Right atrium auricular region (tissue), 2 donors: ENCODE measurements around the gene SLK. TPM values are rescaled to one million over a fixed set of nuclear protein-coding genes. Genes with fewer than 3 reads are reported as not detected.

Experiments used
- DNase-seq: peaks from one replicate; pipeline ENCODE4 v3.0.0-alpha.2; 2019; ENCODE audit warnings: low spot score
- H3K27ac ChIP-seq, 2 donors: fragments of 200-600 bp; sonication (generic); 1 replicate in 1 of 2; 2 replicates in 1 of 2; pipeline ENCODE4 v1.5.1; 2016 to 2019
- H3K27me3 ChIP-seq, 2 donors: fragments of 200-600 bp; sonication (generic); one replicate each; pipeline versions ENCODE4 v1.5.1 to v1.6.0; 2017 to 2019
- H3K36me3 ChIP-seq: fragments of 200-600 bp; sonication (generic); one replicate; pipeline ENCODE4 v1.5.1; 2016
- H3K4me1 ChIP-seq, 2 donors: fragments of 200-600 bp; sonication (generic); one replicate each; pipeline versions ENCODE4 v1.5.1 to v1.6.0; 2017 to 2019
- H3K4me3 ChIP-seq, 2 donors: fragments of 200-600 bp; sonication (generic); 1 replicate in 1 of 2; 2 replicates in 1 of 2; pipeline ENCODE4 v1.5.1; 2017 to 2019; ENCODE audit warnings: mild to moderate bottlenecking in 1 of 2, moderate library complexity in 1 of 2
- H3K9me3 ChIP-seq, 2 donors: fragments of 200-600 bp; sonication (generic); one replicate each; pipeline ENCODE4 v1.5.1; 2019
- total RNA-seq, 2 donors: library from RNA; depleted of rRNA; stranded (reverse); fragments of >200 nt; gene quantifications; one replicate each; pipeline ENCODE4 v1.1.0, GENCODE V29; 2016
- TF ChIP-seq, protein P1 (sequence below), 2 donors: fragments of 200-600 bp; sonication (generic); IDR thresholded peaks; one replicate each; pipeline ENCODE4 v1.5.1; 2019; ENCODE audit warnings: antibody characterized with exemption in 2 of 2

SLK gene
- total RNA-seq, 2 donors from 2014 or later, result 42.4 to 57.3 TPM

DNA sequence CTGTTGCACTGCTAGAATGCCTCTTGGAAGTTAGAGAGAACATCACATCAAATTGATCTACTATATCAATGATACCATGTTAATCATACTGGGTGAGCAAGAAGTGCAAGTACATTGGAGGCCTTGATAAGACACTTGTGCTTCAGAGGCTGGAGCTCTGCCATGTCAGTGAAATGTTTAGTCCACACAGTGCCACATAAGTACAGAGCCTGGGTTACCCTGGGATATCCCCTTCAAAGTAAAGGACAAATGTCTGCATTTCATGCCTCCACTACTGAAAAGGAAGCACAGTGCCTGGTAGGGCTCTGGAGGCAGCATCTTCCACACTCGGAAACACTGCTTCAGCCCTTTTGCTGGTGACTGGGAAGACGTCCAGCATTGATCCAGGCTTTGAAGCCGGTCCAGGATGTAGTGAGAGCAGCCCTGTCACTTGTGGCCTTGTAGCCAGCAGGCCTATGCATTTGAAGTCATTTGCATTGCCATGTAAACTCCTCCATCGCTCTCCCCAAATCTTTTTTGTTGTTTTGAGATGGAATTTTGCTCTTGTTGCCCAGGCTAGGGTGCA lies 33.3 kb upstream of the SLK start:
- DNase-seq, result no peak
- Histone ChIP-seq H3K27me3 (no peaks in the 10 kb centered on the region), H3K4me1 (no peaks in the 10 kb centered on the region), H3K4me3 (no peak overlapping the region), H3K36me3 (no peaks in the 10 kb centered on the region), H3K27ac (no peak overlapping the region), H3K9me3 (no peaks in the 10 kb centered on the region)
- TF ChIP-seq, protein P1, sequence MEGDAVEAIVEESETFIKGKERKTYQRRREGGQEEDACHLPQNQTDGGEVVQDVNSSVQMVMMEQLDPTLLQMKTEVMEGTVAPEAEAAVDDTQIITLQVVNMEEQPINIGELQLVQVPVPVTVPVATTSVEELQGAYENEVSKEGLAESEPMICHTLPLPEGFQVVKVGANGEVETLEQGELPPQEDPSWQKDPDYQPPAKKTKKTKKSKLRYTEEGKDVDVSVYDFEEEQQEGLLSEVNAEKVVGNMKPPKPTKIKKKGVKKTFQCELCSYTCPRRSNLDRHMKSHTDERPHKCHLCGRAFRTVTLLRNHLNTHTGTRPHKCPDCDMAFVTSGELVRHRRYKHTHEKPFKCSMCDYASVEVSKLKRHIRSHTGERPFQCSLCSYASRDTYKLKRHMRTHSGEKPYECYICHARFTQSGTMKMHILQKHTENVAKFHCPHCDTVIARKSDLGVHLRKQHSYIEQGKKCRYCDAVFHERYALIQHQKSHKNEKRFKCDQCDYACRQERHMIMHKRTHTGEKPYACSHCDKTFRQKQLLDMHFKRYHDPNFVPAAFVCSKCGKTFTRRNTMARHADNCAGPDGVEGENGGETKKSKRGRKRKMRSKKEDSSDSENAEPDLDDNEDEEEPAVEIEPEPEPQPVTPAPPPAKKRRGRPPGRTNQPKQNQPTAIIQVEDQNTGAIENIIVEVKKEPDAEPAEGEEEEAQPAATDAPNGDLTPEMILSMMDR (IDR thresholded peaks at IDR 0.05), result no peak

GRCh38 chr10:103934308-103934707 lies 32.6 kb upstream of the SLK start:
- Histone ChIP-seq H3K9me3 (no peaks in the 10 kb centered on the region), H3K4me1 (no peaks in the 10 kb centered on the region), H3K4me3 (no peak overlapping the region), H3K27me3 (no peaks in the 10 kb centered on the region), H3K27ac (no peak overlapping the region), H3K36me3 (no peaks in the 10 kb centered on the region)
- DNase-seq, result no peak
- TF ChIP-seq, protein P1 (IDR thresholded peaks at IDR 0.05), result no peak

DNA sequence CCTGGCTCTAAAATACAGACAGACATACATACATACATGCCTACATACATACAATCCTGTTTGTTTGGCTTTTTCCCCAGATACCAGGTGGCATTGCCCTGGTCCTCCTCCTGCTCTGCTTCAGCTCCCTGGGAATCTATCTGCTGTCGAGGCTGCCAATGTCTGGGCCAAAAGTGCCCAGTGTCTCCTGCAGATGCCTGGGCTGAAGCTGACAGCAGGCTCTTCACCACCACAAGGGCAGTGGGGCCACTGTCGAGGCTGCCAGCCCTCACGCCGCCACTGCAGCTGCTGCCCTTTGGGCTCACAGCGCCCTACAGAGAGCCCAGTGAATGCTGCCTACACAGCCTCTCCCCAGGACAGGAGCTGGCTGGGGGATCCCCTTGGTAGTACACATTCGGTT lies 30.9 kb upstream of the SLK start:
- no peaks in the 10 kb centered on the region for H3K27me3 ChIP-seq
- H3K36me3 ChIP-seq, result no peaks in the 10 kb centered on the region
- no peaks in the 10 kb centered on the region for H3K4me1 ChIP-seq
- H3K4me3 ChIP-seq, result no peak overlapping the region
- no peak for DNase-seq
- TF ChIP-seq, protein P1 (IDR thresholded peaks at IDR 0.05), result no peak
- H3K9me3 ChIP-seq, result no peaks in the 10 kb centered on the region
- no peak overlapping the region for H3K27ac ChIP-seq

DNA sequence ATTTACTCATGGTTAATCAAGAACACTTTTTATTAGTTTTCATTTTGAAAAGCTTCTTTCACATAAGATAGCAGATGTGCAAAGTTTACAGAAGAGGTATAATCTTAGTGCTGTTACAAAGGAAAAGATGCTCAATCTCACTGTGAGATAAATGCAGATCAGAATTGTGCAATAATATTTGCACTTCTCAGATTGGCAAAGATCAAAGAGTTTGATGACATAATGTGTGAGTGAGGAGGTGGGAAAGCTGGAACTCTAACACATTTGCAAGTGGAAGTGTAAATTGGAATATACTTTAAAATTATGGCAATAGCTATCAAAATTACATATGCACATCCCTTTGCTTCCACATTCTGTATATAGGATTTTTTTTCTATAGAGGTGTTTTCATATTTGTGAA lies 27.4 kb upstream of the SLK start:
- Histone ChIP-seq H3K36me3 (no peaks in the 10 kb centered on the region), H3K27me3 (no peaks in the 10 kb centered on the region), H3K4me1 (no peaks in the 10 kb centered on the region), H3K4me3 (no peak overlapping the region), H3K27ac (no peak overlapping the region), H3K9me3 (no peaks in the 10 kb centered on the region)
- DNase-seq, result no peak
- TF ChIP-seq, protein P1 (IDR thresholded peaks at IDR 0.05), result no peak

DNA sequence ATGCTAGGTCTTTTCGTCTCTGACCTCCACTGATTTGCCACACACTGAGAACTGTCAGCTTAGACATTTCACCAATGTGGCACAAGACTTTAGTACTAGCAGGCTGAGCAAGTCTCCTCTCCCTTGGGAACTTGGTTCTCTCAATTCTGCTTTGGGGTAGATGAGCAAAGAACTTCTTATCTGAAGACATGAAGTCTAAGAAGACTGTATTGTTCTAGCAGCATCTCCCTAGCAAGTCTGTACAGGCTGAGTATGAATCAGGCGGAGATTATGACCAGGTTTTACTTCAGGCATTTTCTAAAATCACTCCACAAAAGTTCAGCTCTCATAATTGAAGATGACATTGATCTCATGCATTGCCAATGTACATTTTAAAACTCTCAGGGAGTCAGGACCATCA lies 25.1 kb upstream of the SLK start:
- Histone ChIP-seq H3K27me3 (no peaks in the 10 kb centered on the region), H3K4me1 (no peaks in the 10 kb centered on the region), H3K36me3 (no peaks in the 10 kb centered on the region), H3K9me3 (no peaks in the 10 kb centered on the region), H3K4me3 (no peak overlapping the region), H3K27ac (no peak overlapping the region)
- no peak for DNase-seq
- TF ChIP-seq, protein P1 (IDR thresholded peaks at IDR 0.05), result no peak

DNA sequence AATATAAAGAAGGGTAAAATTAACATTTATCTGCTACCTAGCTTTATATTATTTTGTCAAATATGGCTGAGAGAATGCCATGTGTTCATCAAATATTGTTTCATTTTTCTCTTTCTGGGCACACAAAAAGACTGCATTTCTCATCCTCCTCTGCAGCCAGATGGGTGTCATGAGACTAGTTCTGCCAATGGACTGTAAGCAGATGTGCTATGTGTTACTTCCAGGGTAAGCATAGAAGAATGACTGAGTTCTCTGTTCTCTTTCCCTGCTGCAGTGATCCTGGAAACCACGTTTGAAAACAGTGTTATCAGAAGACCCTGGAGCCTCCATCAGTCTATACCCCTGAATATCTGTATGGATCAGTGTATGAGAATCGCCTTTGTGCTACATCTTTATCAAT lies 24.1 kb upstream of the SLK start:
- Histone ChIP-seq H3K27me3 (no peaks in the 10 kb centered on the region), H3K4me3 (no peak overlapping the region), H3K27ac (no peak overlapping the region), H3K36me3 (no peaks in the 10 kb centered on the region), H3K9me3 (no peaks in the 10 kb centered on the region), H3K4me1 (no peaks in the 10 kb centered on the region)
- TF ChIP-seq, protein P1 (IDR thresholded peaks at IDR 0.05), result no peak
- no peak for DNase-seq
